GM12865 (cell line): ENCODE data around the gene PRICKLE2.

Experiments used
- DNase-seq: peaks from one replicate; pipeline ENCODE4 v3.0.0; 2010; ENCODE audit warnings: low read depth
- H3K4me3 ChIP-seq: 2 replicates; pipeline ENCODE4 v1.5.1; 2011; ENCODE audit warnings: mild to moderate bottlenecking, low read depth, low read length, control low read depth
- CTCF ChIP-seq: IDR thresholded peaks from 2 replicates; pipeline ENCODE4 v1.5.1; 2011; ENCODE audit warnings: low read length, control low read depth, low read depth, inconsistent platforms; ENCODE audit not compliant: insufficient read depth; ENCODE audit errors: missing control alignments

Gene PRICKLE2

GRCh38 chr3:64262574-64263114, 37.4 kb upstream of the PRICKLE2 start:
- no peak overlapping the region for H3K4me3 ChIP-seq
- DNase-seq, result no peak
- no peak for TF ChIP-seq CTCF

- no peak for DNase-seq
- no peak overlapping the region for H3K4me3 ChIP-seq
- TF ChIP-seq CTCF, result no peak
Observed at GRCh38 chr3:64260431-64260830, 35.2 kb upstream of the PRICKLE2 start.

- TF ChIP-seq CTCF, result no peak
- no peak for DNase-seq
Observed at GRCh38 chr3:64259636-64260035, 34.4 kb upstream of the PRICKLE2 start.

GRCh38 chr3:64257100-64257755, 32.0 kb upstream of the PRICKLE2 start:
- no peak for TF ChIP-seq CTCF
- DNase-seq, result no peak

More at GRCh38 chr3:64259636-64260035, 34.4 kb upstream of the PRICKLE2 start:
- H3K4me3 ChIP-seq, result no peak overlapping the region

GRCh38 chr3:64255741-64256340, 30.6 kb upstream of the PRICKLE2 start:
- no peak overlapping the region for H3K4me3 ChIP-seq
- TF ChIP-seq CTCF, result no peak
- no peak for DNase-seq

More at GRCh38 chr3:64257100-64257755, 32.0 kb upstream of the PRICKLE2 start:
- H3K4me3 ChIP-seq, result no peak overlapping the region

- no peak overlapping the region for H3K4me3 ChIP-seq
- TF ChIP-seq CTCF, result no peak
- DNase-seq, result no peak
Observed at GRCh38 chr3:64254443-64254842, 29.2 kb upstream of the PRICKLE2 start.
